HUES64 (cell line): Measurements from ENCODE around the gene ATP11A.
"Not testable (repeated sequence)": the region's sequence is repeated elsewhere in the genome, so short reads cannot be mapped to it uniquely, and the experiment has no call there.

Experiments
- H3K27ac ChIP-seq: 2 replicates; pipeline ENCODE4 v1.7.0; 2013; ENCODE audit warnings: low read depth, low read length, inconsistent platforms
- H3K27me3 ChIP-seq: 2 replicates; pipeline ENCODE4 v1.6.1; 2013; ENCODE audit warnings: mild to moderate bottlenecking, low read length; ENCODE audit not compliant: insufficient read depth
- H3K36me3 ChIP-seq: 2 replicates; pipeline ENCODE4 v1.6.1; 2013; ENCODE audit warnings: mild to moderate bottlenecking, low read length; ENCODE audit not compliant: insufficient read depth
- H3K4me1 ChIP-seq: 2 replicates; pipeline ENCODE4 v1.6.1; 2013; ENCODE audit warnings: mild to moderate bottlenecking, low read length, moderate library complexity; ENCODE audit not compliant: insufficient read depth
- H3K4me3 ChIP-seq: 2 replicates; pipeline ENCODE4 v1.5.1; 2013; ENCODE audit warnings: mild to moderate bottlenecking, low read length, moderate library complexity
- H3K9ac ChIP-seq: 2 replicates; pipeline ENCODE4 v1.6.1; 2013; ENCODE audit warnings: mild to moderate bottlenecking, low read depth, low read length
- H3K9me3 ChIP-seq: 2 replicates; pipeline ENCODE4 v1.6.1; 2013; ENCODE audit warnings: low read depth, low read length; ENCODE audit not compliant: insufficient read depth
- WGBS: fragments of 150-250, 120-280 bp; methylation state at CpG from one replicate; pipeline ENCODE4 v1.1.7; 2013; ENCODE audit warnings: missing lambda C conversion rate; 5-methylcytosine and 5-hydroxymethylcytosine counted together

Gene ATP11A

DNA sequence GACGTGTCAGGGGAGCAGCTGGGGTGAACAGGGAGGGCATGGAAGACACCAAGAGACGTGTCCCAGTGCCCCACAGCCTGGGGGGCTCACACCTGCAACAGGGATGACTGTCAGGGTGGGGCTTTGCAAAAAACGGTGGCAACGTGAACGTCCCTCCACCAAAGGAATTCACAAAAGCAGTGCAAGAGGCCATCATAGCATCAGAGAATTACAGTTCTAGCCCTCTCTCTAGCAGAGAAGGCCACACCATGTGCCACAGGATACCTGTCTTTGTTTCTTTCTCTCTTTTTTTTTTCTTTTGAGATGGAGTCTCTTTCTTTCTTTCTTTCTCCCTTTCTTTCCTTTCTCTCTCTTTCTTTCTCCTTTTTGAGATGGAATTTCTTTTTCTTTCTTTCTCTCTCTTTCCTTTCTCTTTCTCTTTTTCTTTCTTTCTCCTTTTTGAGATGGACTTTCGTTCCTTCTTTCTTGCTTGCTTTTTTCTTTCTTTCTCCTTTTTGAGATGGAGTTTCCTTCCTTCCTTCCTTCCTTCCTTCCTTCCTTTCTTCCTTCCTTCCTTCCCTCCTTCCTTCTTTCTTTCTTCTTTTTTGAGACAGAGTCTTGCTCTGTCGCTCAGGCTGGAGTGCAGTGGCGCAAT lies 17.1 kb upstream of the ATP11A start:
- 91% methylated on average over 8 of the region's 8 CpGs for WGBS
- no peaks in the 10 kb centered on the region for H3K27me3 ChIP-seq
- no peaks in the 10 kb centered on the region for H3K4me1 ChIP-seq
- no peaks in the 10 kb centered on the region for H3K9me3 ChIP-seq
- no peaks in the 10 kb centered on the region for H3K36me3 ChIP-seq
- H3K4me3 ChIP-seq = no peak overlapping the region
- H3K27ac ChIP-seq = no peak overlapping the region
- H3K9ac ChIP-seq = no peak overlapping the region

DNA sequence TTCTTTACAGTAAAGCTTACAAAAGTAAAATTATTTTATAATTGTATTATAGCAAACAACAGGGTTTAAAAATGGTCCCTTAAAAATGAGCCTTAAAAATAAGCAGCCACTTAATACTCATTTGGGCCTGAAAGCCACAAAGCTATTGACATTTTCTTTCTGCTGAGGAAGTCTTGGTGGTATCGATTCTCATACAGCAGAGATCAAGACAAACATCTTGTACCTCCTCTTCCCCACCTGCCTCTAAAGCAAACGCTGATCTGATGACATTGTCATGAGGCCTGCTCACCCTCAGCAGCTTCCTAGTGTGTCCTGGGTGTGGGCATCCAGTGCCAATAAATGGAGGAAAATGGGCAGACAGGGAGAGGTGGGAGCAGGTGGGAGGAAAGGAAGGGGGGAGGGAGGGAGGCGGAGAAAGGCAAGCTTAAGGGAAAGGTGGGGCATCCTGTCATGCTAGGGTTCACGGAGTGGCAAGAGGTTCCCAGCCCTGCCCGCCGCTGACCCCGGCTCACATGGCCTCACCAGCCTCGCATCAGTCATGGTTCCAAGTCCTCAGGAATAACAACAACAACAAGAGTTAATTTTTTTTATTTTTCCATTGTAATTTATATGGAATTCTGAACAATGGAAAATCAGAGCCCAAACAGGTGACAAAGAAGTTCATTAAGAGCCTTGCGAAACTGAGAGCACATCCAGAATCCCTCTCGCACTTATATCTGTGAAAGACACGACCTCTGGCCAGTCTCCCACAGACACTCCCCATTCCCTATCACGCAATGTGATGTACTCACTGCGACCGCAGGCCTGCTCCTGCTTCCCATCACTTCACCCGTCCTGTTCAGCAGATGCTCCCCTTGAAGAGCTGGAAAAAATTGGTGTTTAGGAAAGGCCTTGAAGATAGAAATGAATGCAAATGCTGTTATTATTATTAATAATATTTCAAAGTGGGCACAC lies 15.1 kb upstream of the ATP11A start:
- Histone ChIP-seq H3K36me3 (no peaks in the 10 kb centered on the region), H3K27me3 (no peaks in the 10 kb centered on the region), H3K4me1 (no peaks in the 10 kb centered on the region), H3K9ac (no peak overlapping the region), H3K9me3 (no peaks in the 10 kb centered on the region), H3K27ac (no peak overlapping the region), H3K4me3 (no peak overlapping the region)
- WGBS = 84% methylated on average over 15 of the region's 15 CpGs

DNA sequence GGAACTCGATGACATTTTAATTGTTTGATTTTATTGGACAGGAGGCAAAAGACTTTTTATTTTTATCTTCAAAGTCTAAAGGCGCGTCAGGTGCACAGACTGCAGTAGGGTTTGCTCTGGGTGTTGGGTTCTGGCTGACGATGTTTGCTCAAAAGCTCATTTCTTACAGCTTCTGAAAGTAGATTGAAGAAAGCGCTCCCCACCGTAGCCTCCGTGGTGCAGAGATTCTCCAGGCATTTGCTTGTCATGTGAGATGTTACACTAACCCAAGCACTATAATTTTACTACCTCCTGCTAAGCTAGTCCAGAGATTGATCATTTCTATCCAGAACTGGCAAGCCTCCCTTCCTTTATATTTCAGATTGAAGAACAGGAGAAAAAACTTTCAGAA lies 14.5 kb upstream of the ATP11A start:
- no peaks in the 10 kb centered on the region for H3K36me3 ChIP-seq
- no peak overlapping the region for H3K27ac ChIP-seq
- no peaks in the 10 kb centered on the region for H3K27me3 ChIP-seq
- 84% methylated on average over 7 of the region's 7 CpGs for WGBS
- H3K4me1 ChIP-seq = no peaks in the 10 kb centered on the region
- no peaks in the 10 kb centered on the region for H3K9me3 ChIP-seq
- no peak overlapping the region for H3K4me3 ChIP-seq
- no peak overlapping the region for H3K9ac ChIP-seq

DNA sequence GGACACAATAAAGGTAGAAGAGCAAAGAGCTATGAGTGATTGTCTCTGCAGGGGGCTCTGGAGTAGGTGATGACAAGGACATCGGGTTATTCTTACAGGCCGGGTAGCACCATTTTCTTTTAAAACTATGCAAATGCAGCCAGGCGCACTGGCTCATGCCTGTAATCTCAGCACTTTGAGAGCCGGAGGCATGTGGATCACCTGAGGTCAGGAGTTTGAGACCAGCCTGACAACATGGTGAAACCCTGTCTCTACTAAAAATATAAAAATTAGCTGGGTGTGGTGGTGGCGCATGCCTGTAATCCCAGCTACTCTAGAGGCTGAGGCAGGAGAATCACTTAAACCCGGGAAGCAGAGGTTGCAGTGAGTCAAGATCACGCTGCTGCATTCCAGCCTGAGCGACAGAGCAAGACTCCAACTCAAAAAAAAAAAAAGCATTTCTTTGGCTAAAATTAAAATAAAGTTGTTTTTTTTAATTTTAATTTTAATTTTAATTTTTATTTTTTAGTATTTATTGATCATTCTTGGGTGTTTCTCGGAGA lies 12.3 kb upstream of the ATP11A start:
- H3K36me3 ChIP-seq, H3K27me3 ChIP-seq, H3K4me1 ChIP-seq, H3K9me3 ChIP-seq, H3K4me3 ChIP-seq, H3K27ac ChIP-seq, H3K9ac ChIP-seq: not testable (repeated sequence)
- WGBS = 89% methylated on average over 7 of the region's 9 CpGs

DNA sequence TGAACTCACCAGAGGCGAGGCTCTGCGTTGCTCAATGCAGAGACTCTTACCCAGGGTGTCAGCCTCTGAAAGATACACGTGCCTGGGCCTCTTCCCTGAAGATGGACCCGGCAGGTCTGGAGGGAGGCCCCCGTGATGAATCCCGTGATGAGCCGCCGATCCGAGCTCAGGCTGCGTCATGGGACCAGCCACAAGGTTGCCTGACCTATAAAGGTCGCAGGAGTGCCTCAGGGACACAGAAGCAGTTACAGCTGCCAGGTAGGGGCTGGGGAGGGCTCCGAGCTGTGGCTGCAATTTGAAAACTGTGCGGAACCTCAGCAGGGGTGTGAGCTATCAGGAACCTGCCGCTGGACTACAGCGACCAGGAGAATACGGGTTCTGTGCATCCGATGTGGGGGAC lies 10.5 kb upstream of the ATP11A start:
- Histone ChIP-seq H3K9me3 (no peaks in the 10 kb centered on the region), H3K27me3 (no peaks in the 10 kb centered on the region), H3K4me3 (no peak overlapping the region), H3K36me3 (no peaks in the 10 kb centered on the region), H3K4me1 (no peaks in the 10 kb centered on the region), H3K9ac (no peak overlapping the region), H3K27ac (no peak overlapping the region)
- WGBS = 94% methylated on average over 17 of the region's 17 CpGs

DNA sequence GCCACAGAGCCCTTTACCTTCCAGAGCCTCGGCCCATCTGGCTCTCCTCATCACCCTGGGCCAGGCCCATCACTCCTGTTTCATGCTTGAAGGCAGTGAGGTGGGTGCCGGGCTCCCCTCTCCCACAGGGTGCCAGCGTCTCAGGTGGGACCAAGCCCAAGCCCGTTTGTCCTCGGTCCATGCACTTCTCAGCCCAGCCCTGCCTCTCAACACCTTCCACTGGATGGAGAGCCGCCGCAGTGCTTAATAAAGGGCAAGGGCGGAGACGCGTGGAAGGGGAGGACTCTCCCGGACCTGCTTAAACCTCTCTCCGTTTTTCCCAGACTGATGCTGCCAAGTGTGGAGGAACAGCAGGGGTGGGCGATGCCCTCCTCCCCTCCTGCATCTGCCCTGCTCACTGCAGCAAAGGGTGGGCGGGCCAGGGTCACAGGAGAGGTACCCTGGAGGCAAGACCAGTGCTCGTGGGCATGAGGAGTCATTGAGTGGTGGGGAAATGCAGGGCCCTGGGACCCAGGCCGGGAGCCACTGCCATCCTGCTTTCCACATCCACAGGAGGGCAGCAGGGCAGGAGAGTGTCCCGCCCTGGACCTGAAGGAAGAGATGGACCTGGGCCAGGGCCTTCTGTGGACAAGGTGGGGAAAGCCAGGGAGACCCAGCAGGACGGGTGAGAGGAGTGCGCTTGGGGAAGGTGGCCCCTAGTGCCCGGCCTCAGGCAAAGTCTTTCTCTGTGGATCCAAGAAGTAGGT lies 9.7 kb upstream of the ATP11A start:
- Histone ChIP-seq H3K4me3 (no peak overlapping the region), H3K36me3 (no peaks in the 10 kb centered on the region), H3K9ac (no peak overlapping the region), H3K4me1 (no peaks in the 10 kb centered on the region), H3K27ac (no peak overlapping the region), H3K27me3 (no peaks in the 10 kb centered on the region), H3K9me3 (no peaks in the 10 kb centered on the region)
- WGBS = 93% methylated on average over 20 of the region's 20 CpGs

DNA sequence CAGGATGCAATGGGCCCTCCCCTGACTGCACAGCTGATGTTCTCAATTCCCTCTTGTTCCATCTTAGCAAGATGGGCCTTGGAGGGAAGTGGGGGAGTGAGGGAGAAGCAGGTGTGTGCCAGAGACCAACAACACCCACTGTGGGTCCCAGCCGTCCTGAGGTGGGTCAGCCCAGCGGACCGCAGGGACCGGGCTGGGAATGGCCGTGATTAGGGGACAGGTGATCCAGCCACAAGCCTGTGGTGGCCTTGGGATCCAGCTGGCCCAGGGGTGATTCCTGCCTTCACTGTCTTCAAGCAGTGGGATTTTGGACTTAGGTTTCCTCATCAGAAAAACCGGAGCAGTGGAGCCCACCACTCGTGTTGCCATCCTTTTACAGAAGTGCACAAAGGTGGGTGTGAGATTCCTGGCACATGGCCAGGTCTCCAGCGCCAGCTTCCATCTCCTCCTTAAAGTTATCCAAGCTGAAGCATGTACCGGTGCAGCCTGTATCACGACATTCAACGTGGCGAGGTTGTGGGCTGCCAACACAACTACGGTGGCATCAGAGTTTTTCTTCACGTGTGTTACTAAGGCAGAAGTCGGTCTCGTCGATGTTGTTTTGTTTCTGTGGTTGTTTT lies 9.0 kb upstream of the ATP11A start:
- Histone ChIP-seq H3K4me1 (no peaks in the 10 kb centered on the region), H3K9ac (no peak overlapping the region), H3K27ac (no peak overlapping the region), H3K27me3 (no peaks in the 10 kb centered on the region), H3K4me3 (no peak overlapping the region), H3K9me3 (no peaks in the 10 kb centered on the region), H3K36me3 (no peaks in the 10 kb centered on the region)
- 95% methylated on average over 17 of the region's 17 CpGs for WGBS

DNA sequence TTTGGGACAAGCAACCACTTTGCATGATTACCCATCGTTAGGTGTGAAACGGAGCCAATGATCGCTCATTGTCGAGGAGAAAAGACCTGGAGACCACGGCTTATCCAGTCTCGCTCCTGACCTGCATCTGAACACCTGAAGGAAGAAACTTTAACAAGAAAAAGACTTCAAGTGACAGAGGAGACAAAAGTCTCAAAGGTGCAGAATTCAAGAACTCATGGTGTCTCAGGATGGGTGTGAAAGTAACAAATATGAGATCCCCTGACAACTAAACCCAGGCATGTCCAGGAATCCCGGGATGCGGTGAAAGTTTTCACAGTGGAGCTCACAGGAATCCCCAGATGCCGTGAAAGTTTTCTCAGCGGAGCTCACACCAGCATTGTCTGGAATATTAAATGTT lies 6.3 kb upstream of the ATP11A start:
- WGBS = 97% methylated on average over 10 of the region's 10 CpGs
- Histone ChIP-seq H3K4me3 (no peak overlapping the region), H3K36me3 (no peaks in the 10 kb centered on the region), H3K9me3 (no peaks in the 10 kb centered on the region), H3K4me1 (peaks cover 6% of the 10 kb centered on the region), H3K27me3 (no peaks in the 10 kb centered on the region), H3K27ac (no peak overlapping the region), H3K9ac (no peak overlapping the region)

DNA sequence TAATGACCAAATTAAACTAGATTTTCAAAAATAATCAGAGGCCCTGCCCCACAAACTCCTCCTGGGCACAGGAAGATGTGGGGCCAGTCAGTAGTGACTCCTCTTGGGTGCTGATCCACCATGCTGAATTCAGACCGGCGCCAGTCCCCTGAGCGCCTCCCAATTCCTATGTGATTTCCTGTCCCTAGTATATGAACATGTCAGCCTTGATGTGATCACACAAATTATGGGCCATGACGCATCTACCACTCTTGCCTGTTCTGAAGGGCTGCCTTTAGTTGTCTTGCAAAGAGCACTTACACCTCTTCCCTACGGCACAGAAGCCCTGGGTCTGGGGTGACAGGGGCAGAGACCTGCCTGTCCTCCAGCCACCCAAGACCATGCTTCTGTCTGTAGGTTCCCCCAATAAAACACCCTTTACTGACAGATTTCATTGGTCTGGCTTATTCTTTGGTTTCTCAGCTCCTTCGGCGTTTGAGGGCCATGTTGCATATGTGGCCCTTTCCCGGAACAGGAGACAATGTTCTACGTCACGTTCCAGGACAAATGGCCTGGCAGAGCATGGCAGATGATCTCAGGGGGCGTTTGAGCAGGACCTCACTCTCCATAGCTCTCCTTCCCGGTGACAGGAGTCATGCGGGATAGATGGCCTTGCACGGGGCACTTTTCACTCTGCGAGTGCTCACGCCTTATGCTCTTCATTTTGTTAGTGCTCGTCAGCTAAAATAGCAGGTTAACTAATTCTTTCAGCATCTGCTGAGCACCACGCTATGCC lies 5.6 kb upstream of the ATP11A start:
- Histone ChIP-seq H3K36me3 (no peaks in the 10 kb centered on the region), H3K27ac (no peak overlapping the region), H3K9me3 (no peaks in the 10 kb centered on the region), H3K9ac (no peak overlapping the region), H3K4me3 (no peak overlapping the region), H3K27me3 (no peaks in the 10 kb centered on the region), H3K4me1 (peaks cover 13% of the 10 kb centered on the region)
- WGBS = 93% methylated on average over 18 of the region's 18 CpGs

DNA sequence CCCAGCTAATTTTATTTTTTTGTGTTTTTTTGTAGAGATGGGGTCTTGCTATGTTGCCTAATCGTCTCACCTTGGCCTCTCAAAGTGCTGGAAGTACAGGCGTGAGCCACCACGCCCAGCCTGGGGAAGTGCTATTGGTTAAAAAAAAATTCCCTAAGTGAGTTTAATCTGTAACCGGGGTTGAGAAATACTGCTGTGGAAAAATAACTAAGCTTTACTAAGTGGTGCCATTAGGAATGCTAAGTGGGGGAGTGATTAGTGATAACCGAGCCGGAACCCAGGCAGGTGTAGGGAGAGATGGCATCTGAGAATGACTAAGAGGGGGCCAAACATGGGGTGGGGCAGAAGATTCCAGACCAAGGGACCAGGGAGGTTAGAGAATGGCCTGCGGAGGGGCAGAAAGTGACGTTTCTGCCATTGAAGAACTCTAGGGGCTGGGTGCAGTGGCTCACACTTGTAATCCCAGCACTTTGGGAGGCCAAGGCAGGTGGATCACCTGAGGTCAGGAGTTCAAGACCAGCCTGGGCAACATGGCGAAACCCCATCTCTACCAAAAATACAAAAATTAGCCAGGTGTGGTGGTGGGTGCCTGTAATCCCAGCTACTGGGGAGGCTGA lies 4.5 kb upstream of the ATP11A start:
- H3K27me3 ChIP-seq, H3K4me3 ChIP-seq, H3K9me3 ChIP-seq, H3K36me3 ChIP-seq, H3K9ac ChIP-seq, H3K27ac ChIP-seq: not testable (repeated sequence)
- H3K4me1 ChIP-seq = peaks cover 13% of the 10 kb centered on the region
- WGBS = 90% methylated on average over 9 of the region's 9 CpGs
